ENCODE results near the gene FAM53A.
"Not testable (repeated sequence)": the region's sequence is repeated elsewhere in the genome, so short reads cannot be mapped to it uniquely, and the experiment has no call there.

The FAM53A gene

GRCh38 chr4:1616557-1616930, 67.6 kb downstream of the FAM53A start:
- Mint-ChIP-seq H3K4me3 (no peak overlapping the region), H3K9me3 (no peaks in the 10 kb centered on the region), H3K27me3 (no peaks in the 10 kb centered on the region), H3K4me1 (peaks cover 45% of the 10 kb centered on the region), H3K27ac (no peak overlapping the region), H3K36me3 (no peaks in the 10 kb centered on the region)

- Mint-ChIP-seq H3K4me1 (peaks cover 45% of the 10 kb centered on the region), H3K4me3 (peak overlapping the region; percentile 49), H3K36me3 (no peaks in the 10 kb centered on the region), H3K9me3 (no peaks in the 10 kb centered on the region), H3K27me3 (no peaks in the 10 kb centered on the region), H3K27ac (peak overlapping the region; percentile 73)
Measured at GRCh38 chr4:1615786-1616556, 68.1 kb downstream of the FAM53A start.

DNA sequence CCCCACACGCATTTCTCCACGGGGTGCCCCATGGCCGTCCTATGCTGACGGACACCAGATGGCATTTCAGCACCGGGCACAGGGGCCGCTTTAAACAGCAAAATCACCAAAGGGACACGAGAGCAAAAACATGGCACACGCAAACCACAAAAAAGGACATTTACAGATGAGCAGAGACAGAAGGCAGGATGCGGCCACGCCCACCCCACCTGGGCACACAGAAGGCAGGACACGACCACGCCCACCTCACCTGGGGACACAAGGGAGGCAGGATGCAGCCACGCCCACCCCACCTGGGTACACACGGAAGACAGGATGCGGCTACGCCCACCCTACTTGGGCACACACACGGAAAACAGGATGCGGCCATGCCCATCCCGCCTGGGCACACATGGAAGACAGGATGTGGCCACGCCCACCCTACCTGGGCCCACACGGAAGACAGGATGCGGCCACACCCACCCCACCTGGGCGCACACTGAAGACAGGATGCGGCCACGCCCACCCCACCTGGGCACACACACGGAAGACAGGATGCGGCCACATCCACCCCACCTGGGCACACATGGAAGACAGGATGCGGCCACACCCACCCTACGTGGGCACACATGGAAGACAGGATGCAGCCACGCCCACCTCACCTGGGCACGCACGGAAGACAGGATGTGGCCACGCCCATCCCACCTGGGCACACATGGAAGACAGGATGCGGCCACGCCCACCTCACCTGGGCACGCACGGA, 69.1 kb downstream of the FAM53A start:
- peak overlapping the region; percentile 58 for H3K4me3 Mint-ChIP-seq
- H3K27me3 Mint-ChIP-seq: no peaks in the 10 kb centered on the region

DNA sequence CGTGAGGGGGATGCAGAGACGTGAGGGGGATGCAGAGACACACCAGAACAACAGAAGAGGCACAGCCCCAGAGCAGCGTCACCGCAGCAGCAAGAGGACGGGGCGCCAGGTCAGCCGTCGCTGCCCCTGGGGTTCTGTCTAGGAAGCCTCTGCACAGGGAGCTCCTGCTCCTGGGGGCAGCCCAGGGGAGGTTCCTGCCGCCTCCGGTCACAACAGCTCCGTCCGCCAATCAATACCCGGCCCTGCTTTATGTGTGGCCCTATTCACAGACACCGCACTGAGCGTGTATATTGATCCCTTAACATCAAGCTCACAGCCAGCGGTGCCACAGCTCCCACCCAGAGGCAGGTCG, 69.6 kb downstream of the FAM53A start:
- Mint-ChIP-seq H3K4me1 (peaks cover 37% of the 10 kb centered on the region), H3K4me3 (peak overlapping the region; percentile 58), H3K27ac (peak overlapping the region; percentile 84), H3K9me3 (no peaks in the 10 kb centered on the region), H3K36me3 (no peaks in the 10 kb centered on the region), H3K27me3 (no peaks in the 10 kb centered on the region)

More for the DNA sequence above, 69.1 kb downstream of the FAM53A start:
- Mint-ChIP-seq H3K4me1 (peaks cover 37% of the 10 kb centered on the region), H3K36me3 (no peaks in the 10 kb centered on the region), H3K27ac (peak overlapping the region; percentile 84), H3K9me3 (no peaks in the 10 kb centered on the region)

- peaks cover 37% of the 10 kb centered on the region for H3K4me1 Mint-ChIP-seq
- no peaks in the 10 kb centered on the region for H3K36me3 Mint-ChIP-seq
- H3K9me3 Mint-ChIP-seq: no peaks in the 10 kb centered on the region
- no peaks in the 10 kb centered on the region for H3K27me3 Mint-ChIP-seq
- no peak overlapping the region for H3K27ac Mint-ChIP-seq
- H3K4me3 Mint-ChIP-seq: no peak overlapping the region
Measured at GRCh38 chr4:1614049-1614448, 70.1 kb downstream of the FAM53A start.

DNA sequence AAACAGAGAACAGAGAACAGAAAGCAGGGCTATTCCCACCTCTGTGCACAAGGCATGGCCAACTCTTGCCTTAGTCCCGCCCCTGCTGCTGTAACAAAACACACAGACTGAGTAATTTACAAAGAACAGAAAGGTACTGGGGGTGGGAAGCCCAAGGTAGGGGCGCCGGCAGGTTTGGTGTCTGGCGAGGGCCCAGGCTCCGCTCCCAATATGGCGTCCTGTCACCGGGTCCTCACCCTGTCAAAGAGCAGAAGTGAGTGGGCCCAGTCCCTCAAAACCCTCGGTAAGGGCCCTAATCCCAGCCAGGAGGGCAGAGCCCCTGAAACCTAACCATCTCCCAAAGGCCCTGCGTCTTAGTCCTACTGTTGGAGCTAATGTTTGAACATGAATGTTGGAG, 71.0 kb downstream of the FAM53A start:
- Mint-ChIP-seq H3K4me3 (no peak overlapping the region), H3K36me3 (no peaks in the 10 kb centered on the region), H3K27ac (no peak overlapping the region)

DNA sequence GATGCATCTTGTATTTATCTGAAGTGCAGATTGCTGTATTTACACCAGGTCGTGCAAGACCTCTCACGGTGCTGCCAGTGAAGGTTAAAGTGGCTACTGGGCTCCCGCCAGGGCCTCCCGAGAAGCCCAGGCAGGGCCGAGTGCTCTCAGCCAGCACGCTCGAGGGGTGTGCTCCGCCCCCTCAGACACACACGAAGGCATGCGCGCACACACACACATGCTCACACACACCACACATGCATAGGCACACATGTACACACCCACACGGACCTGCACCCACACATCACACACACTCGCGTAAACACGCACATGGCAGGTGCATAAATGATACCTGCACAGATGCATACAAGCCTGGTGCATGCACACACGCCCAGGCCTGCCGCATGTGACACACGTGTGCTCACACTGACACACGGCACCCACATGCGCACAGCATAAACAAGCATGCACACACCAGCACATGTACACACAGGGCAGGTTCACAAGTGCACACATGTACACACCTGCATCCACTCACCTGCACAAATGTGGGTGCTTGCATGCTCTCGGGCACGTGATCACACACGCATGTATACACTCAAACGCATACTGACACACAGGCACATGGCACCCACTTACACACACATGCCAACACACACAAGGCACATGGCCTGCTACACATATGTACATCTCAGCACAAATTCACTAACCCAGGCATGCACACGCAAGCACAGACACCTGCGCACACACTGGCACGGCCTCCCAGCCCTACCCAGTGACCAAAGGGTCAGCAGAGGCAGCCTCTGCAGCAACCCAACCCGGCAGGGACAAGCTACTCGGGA, 71.6 kb downstream of the FAM53A start:
- Mint-ChIP-seq H3K4me3 (no peak overlapping the region), H3K4me1 (peaks cover 32% of the 10 kb centered on the region), H3K36me3 (no peaks in the 10 kb centered on the region), H3K9me3 (no peaks in the 10 kb centered on the region), H3K27ac (no peak overlapping the region), H3K27me3 (no peaks in the 10 kb centered on the region)

More for the DNA sequence above, 71.0 kb downstream of the FAM53A start:
- Mint-ChIP-seq H3K9me3 (no peaks in the 10 kb centered on the region), H3K27me3 (no peaks in the 10 kb centered on the region), H3K4me1 (peaks cover 37% of the 10 kb centered on the region)

- Mint-ChIP-seq H3K9me3 (no peaks in the 10 kb centered on the region), H3K36me3 (no peaks in the 10 kb centered on the region), H3K4me3 (no peak overlapping the region), H3K27ac (no peak overlapping the region), H3K4me1 (peaks cover 27% of the 10 kb centered on the region), H3K27me3 (no peaks in the 10 kb centered on the region)
Measured at GRCh38 chr4:1611501-1611870, 72.6 kb downstream of the FAM53A start.

DNA sequence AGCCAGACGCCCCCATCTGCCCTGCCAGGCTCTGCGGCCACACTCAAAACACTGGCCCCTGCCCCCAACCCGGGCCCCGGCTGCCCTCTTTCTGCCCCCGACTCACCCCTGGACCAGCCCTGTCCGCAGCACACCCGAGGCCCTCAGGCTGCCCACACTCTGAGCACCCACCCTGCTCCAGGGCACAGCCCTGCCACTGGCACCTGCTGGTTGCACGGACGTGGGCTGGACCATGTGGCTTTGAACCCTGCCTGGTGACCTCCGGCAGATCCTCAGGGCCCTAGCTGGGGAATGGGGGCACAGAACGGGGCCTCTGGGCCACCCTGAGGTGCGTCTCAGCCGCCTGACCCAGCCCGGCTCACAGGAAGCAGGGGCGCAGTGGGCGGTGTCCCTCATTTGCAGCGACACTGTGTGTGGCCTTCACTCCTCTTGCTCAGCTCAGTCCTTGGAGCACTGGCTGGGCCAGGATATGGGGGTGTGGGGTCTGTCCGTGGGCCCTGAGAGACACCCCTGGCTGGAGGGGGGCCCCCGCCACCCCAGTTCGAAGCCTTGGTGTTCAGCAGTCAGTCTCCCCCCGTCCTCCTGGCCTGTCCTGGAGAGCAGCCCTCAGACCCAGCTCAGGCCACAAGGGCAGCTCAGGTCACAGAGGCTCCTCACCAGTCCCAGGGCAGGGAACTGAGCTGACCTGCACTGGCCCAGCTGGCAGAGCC, 73.2 kb downstream of the FAM53A start:
- Mint-ChIP-seq H3K27me3 (no peaks in the 10 kb centered on the region), H3K4me3 (no peak overlapping the region), H3K9me3 (no peaks in the 10 kb centered on the region), H3K27ac (no peak overlapping the region), H3K36me3 (no peaks in the 10 kb centered on the region), H3K4me1 (peaks cover 25% of the 10 kb centered on the region)

- H3K4me1 Mint-ChIP-seq: peaks cover 19% of the 10 kb centered on the region
- no peak overlapping the region for H3K4me3 Mint-ChIP-seq
- H3K36me3 Mint-ChIP-seq: no peaks in the 10 kb centered on the region
- H3K27me3 Mint-ChIP-seq: no peaks in the 10 kb centered on the region
- H3K27ac Mint-ChIP-seq: no peak overlapping the region
- no peaks in the 10 kb centered on the region for H3K9me3 Mint-ChIP-seq
Measured at GRCh38 chr4:1609901-1610790, 74.0 kb downstream of the FAM53A start.

GRCh38 chr4:1608821-1609500, 75.2 kb downstream of the FAM53A start:
- H3K9me3 Mint-ChIP-seq: no peaks in the 10 kb centered on the region
- H3K27me3 Mint-ChIP-seq: no peaks in the 10 kb centered on the region
- H3K36me3 Mint-ChIP-seq: no peaks in the 10 kb centered on the region
- peaks cover 17% of the 10 kb centered on the region for H3K4me1 Mint-ChIP-seq
- no peak overlapping the region for H3K27ac Mint-ChIP-seq
- no peak overlapping the region for H3K4me3 Mint-ChIP-seq

GRCh38 chr4:1608196-1608820, 75.8 kb downstream of the FAM53A start:
- H3K27me3 Mint-ChIP-seq: no peaks in the 10 kb centered on the region
- no peak overlapping the region for H3K4me3 Mint-ChIP-seq
- no peaks in the 10 kb centered on the region for H3K9me3 Mint-ChIP-seq
- no peak overlapping the region for H3K27ac Mint-ChIP-seq
- H3K4me1 Mint-ChIP-seq: peaks cover 11% of the 10 kb centered on the region
- H3K36me3 Mint-ChIP-seq: no peaks in the 10 kb centered on the region

DNA sequence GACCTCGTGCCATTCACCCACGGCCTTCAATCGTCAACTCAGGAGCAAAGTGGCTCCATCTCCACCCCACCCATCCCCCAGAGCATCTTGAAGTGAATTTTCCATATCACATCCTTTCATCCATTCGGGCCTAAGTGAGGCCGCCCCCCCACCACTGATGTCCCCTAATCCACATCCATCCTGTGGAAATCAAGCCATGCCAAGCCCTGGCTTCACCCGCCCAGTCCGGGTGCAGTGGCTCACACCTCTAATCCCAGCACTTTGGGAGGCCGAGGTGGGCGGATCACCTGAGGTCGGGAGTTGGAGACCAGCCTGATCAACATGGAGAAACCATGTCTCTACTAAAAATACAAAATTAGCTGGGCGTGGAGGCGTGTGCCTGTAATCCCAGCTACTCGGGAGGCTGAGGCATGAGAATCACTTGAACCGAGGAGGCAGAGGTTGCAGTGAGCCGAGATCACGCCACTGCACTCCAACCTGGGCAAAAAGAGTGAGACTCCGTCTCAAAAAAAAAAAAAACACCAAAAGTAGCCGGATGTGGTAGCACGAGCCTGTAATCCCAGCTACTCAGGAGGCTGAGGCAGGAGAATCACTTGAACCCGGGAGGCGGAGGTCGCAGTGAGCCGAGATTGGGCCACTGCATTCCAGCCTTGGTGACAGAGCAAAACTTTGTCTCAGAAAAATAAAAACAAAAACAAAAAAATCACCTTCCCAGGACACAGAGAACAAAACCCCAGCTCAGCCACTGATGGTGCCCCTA, 76.5 kb downstream of the FAM53A start:
- Mint-ChIP-seq H3K4me1 (peaks cover 11% of the 10 kb centered on the region), H3K27ac (peak overlapping the region; percentile 23)
- not testable (repeated sequence) for H3K27me3 Mint-ChIP-seq, H3K9me3 Mint-ChIP-seq, H3K4me3 Mint-ChIP-seq, H3K36me3 Mint-ChIP-seq
